ENCODE results near the gene RHEX.

Gene RHEX

GRCh38 chr1:206094024-206094423, 41.1 kb downstream of the RHEX start:
- TF ChIP-seq ZFX (IDR thresholded peaks at IDR 0.05; ENCODE audit: borderline replicate concordance), result no peak
- no peak overlapping the region for H3K27ac ChIP-seq

GRCh38 chr1:206097381-206097780, 44.4 kb downstream of the RHEX start:
- no peak overlapping the region for H3K27ac ChIP-seq
- TF ChIP-seq CTCF (IDR thresholded peaks at IDR 0.05) (no peak), ZFX (IDR thresholded peaks at IDR 0.05; ENCODE audit: borderline replicate concordance) (no peak)

- TF ChIP-seq CTCF (IDR thresholded peaks at IDR 0.05) (no peak), ZFX (IDR thresholded peaks at IDR 0.05; ENCODE audit: borderline replicate concordance) (no peak)
Measured at GRCh38 chr1:206098242-206098919, 45.4 kb downstream of the RHEX start.

GRCh38 chr1:206100226-206100815, 47.3 kb downstream of the RHEX start:
- TF ChIP-seq ZFX (IDR thresholded peaks at IDR 0.05; ENCODE audit: borderline replicate concordance), result no peak
- TF ChIP-seq CTCF (IDR thresholded peaks at IDR 0.05), result no peak
- no peak overlapping the region for H3K27ac ChIP-seq

More at GRCh38 chr1:206098242-206098919, 45.4 kb downstream of the RHEX start:
- no peak overlapping the region for H3K27ac ChIP-seq

- no peak for TF ChIP-seq ZFX (IDR thresholded peaks at IDR 0.05; ENCODE audit: borderline replicate concordance)
- no peak for TF ChIP-seq CTCF (IDR thresholded peaks at IDR 0.05)
- H3K27ac ChIP-seq, result no peak overlapping the region
Measured at GRCh38 chr1:206101351-206102045, 48.5 kb downstream of the RHEX start.

GRCh38 chr1:206102292-206102936, 49.4 kb downstream of the RHEX start:
- TF ChIP-seq ZFX (IDR thresholded peaks at IDR 0.05; ENCODE audit: borderline replicate concordance), result no peak
- TF ChIP-seq CTCF (IDR thresholded peaks at IDR 0.05), result no peak
- no peak overlapping the region for H3K27ac ChIP-seq

GRCh38 chr1:206103979-206104378, 51.0 kb downstream of the RHEX start:
- no peak overlapping the region for H3K27ac ChIP-seq
- TF ChIP-seq CTCF (IDR thresholded peaks at IDR 0.05), result no peak
- TF ChIP-seq ZFX (IDR thresholded peaks at IDR 0.05; ENCODE audit: borderline replicate concordance), result no peak
